Glutamatergic neuron (in vitro differentiated cells): ENCODE measurements around the gene TPH1. TPM values are rescaled to one million over a fixed set of nuclear protein-coding genes. Genes with fewer than 3 reads are reported as not detected.

Source experiments
- DNase-seq: peaks from one replicate; pipeline ENCODE4 v3.0.0; 2022
- H3K27ac Mint-ChIP-seq: one replicate; pipeline ENCODE4 v1.8.0; 2020; ENCODE audit warnings: mild to moderate bottlenecking, mixed read lengths, inconsistent platforms; ENCODE audit not compliant: unreplicated experiment
- H3K27me3 Mint-ChIP-seq: one replicate; pipeline ENCODE4 v1.8.0; 2020; ENCODE audit warnings: mild to moderate bottlenecking, moderate library complexity, mixed read lengths, inconsistent platforms; ENCODE audit not compliant: unreplicated experiment
- H3K36me3 Mint-ChIP-seq: one replicate; pipeline ENCODE4 v1.8.0; 2020; ENCODE audit warnings: mild to moderate bottlenecking, mixed read lengths, inconsistent platforms; ENCODE audit not compliant: unreplicated experiment
- H3K4me1 Mint-ChIP-seq: one replicate; pipeline ENCODE4 v1.8.0; 2020; ENCODE audit warnings: mild to moderate bottlenecking, low read depth, mixed read lengths, inconsistent platforms; ENCODE audit not compliant: unreplicated experiment
- H3K4me3 Mint-ChIP-seq: one replicate; pipeline ENCODE4 v1.8.0; 2020; ENCODE audit warnings: mild to moderate bottlenecking, mixed read lengths, inconsistent platforms; ENCODE audit not compliant: unreplicated experiment
- H3K9me3 Mint-ChIP-seq: one replicate; pipeline ENCODE4 v1.8.0; 2020; ENCODE audit warnings: mild to moderate bottlenecking, moderate library complexity, mixed read lengths, inconsistent platforms; ENCODE audit not compliant: unreplicated experiment
- total RNA-seq: library from RNA; stranded (reverse); fragmentation: NEBNext Ultra II Directional; extraction: Animal tissue kit (Norgen Biotek cat#: 25700); gene quantifications from one replicate; pipeline ENCODE4 v1.2.1, GENCODE V29; 2021; ENCODE audit not compliant: unreplicated experiment
- TF ChIP-seq, protein P1 (sequence below): fragments of 200-600 bp; sonication (generic); IDR thresholded peaks from one replicate; pipeline ENCODE4 v1.5.0; 2021; ENCODE audit not compliant: partially characterized antibody, unreplicated experiment

TPH1 gene
- total RNA-seq, 1 donor from 2014 or later = 0.83 TPM

DNA sequence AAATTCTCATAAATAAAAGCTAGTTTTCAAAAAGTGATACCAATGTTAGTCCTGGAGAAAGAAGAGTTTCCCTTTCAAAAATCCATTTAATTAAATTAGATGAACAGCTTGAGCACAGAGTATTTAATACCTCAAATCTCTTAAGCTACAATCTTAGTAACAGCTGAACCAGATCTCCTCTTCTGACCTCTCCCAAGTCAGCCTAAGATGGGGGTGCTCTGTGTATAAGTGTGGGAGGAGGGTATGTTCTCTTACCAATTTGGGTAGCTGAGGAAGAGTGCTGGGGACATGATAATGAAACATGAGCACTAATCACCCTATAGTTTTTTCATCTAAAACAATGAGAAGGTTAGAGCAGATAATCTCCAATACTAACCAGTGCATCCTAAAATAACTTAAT is 9.6 kb downstream of the TPH1 start:
- H3K27me3 Mint-ChIP-seq = no peaks in the 10 kb centered on the region
- no peaks in the 10 kb centered on the region for H3K9me3 Mint-ChIP-seq
- H3K36me3 Mint-ChIP-seq = no peaks in the 10 kb centered on the region
- no peaks in the 10 kb centered on the region for H3K4me1 Mint-ChIP-seq
- DNase-seq = no peak
- TF ChIP-seq, protein P1, sequence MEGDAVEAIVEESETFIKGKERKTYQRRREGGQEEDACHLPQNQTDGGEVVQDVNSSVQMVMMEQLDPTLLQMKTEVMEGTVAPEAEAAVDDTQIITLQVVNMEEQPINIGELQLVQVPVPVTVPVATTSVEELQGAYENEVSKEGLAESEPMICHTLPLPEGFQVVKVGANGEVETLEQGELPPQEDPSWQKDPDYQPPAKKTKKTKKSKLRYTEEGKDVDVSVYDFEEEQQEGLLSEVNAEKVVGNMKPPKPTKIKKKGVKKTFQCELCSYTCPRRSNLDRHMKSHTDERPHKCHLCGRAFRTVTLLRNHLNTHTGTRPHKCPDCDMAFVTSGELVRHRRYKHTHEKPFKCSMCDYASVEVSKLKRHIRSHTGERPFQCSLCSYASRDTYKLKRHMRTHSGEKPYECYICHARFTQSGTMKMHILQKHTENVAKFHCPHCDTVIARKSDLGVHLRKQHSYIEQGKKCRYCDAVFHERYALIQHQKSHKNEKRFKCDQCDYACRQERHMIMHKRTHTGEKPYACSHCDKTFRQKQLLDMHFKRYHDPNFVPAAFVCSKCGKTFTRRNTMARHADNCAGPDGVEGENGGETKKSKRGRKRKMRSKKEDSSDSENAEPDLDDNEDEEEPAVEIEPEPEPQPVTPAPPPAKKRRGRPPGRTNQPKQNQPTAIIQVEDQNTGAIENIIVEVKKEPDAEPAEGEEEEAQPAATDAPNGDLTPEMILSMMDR = no peak
- H3K27ac Mint-ChIP-seq = no peak overlapping the region
- H3K4me3 Mint-ChIP-seq = no peak overlapping the region

DNA sequence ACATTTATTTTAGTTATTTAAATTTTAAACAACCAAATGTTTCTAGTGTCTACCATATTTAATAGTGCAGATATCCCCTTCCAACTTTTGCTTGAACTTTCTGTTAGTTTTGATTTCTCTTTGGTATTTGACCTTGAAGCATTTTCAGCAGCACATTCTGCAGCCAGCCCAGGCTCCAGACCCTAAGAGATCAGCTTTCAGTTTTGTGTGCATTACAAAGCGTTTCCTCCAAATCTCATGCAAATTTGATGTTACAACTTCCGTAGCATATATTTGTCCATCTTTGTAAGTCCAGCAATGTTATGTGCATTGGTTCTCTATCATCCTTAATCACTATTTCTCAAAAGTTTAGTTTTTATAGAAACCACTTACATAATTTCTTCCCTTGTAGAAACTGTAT is 18.6 kb downstream of the TPH1 start:
- H3K9me3 Mint-ChIP-seq = no peaks in the 10 kb centered on the region
- H3K4me3 Mint-ChIP-seq = no peak overlapping the region
- H3K36me3 Mint-ChIP-seq = no peaks in the 10 kb centered on the region
- H3K27me3 Mint-ChIP-seq = peaks cover 6% of the 10 kb centered on the region
- H3K27ac Mint-ChIP-seq = no peak overlapping the region
- TF ChIP-seq, protein P1 = no peak
- H3K4me1 Mint-ChIP-seq = no peaks in the 10 kb centered on the region
- no peak for DNase-seq

DNA sequence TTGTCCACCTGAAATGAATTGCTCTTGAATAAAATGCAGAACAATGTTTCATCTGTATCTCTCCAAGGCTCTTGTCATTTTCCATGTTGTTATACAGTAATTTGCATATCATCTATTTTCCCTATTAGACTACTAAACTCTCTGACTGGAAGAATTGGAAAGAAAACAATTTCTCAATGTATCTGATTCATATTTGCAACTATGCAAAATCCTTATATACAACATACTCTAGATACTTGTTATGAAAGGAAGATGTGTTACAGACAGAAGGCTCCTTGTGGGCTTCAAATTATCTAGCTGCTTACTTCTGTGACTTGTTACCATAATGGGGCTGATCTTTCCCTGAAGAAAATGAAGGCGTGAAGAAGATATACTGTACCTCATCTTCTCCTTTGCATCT is 23.6 kb downstream of the TPH1 start:
- TF ChIP-seq, protein P1 = no peak
- DNase-seq = no peak
- Mint-ChIP-seq H3K36me3 (no peaks in the 10 kb centered on the region), H3K27ac (no peak overlapping the region), H3K9me3 (no peaks in the 10 kb centered on the region), H3K4me3 (no peak overlapping the region), H3K4me1 (no peaks in the 10 kb centered on the region), H3K27me3 (peaks cover 4% of the 10 kb centered on the region)

DNA sequence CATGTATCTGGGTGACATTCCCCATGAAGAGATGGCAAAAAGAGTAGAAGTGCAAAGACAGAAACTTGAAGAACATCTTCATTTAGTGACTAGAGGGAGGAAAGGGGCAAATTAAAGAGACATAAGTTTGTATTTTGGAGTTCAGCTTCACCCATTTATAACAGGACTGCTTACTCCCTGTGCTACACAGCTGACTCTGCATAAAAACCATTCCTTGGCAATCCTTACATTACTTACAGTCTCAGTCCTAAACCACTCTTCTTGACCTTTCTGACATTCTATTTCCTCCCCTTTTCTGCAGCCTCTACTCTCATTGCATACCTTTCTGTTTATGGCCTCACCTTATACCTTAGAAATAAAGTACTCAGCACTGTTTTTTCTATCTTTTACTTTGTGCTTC is 26.4 kb downstream of the TPH1 start:
- Mint-ChIP-seq H3K27me3 (peaks cover 2% of the 10 kb centered on the region), H3K36me3 (no peaks in the 10 kb centered on the region), H3K27ac (no peak overlapping the region), H3K4me1 (peaks cover 5% of the 10 kb centered on the region), H3K9me3 (no peaks in the 10 kb centered on the region), H3K4me3 (no peak overlapping the region)
- DNase-seq = no peak
- TF ChIP-seq, protein P1 = no peak

DNA sequence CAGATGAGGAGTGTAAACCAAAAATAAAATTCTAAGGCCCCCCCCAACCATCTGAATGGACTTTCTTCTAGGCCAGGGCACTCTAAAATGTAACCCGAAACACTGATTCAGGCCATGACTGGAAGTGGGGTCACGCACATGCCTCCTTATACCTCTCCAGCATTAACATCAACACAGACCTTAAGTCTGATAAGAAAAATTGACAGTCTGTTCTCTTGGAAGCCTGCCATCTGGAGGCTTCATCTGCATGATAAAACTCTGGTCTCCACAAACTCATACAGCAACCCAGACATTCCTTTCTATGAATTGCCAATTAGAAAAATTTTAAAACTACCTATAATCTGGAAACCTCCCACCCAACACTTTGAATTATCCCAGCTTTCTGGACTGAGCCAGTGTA is 29.3 kb downstream of the TPH1 start:
- H3K36me3 Mint-ChIP-seq = no peaks in the 10 kb centered on the region
- H3K4me3 Mint-ChIP-seq = no peak overlapping the region
- H3K9me3 Mint-ChIP-seq = peaks cover 2% of the 10 kb centered on the region
- no peak for DNase-seq
- H3K27ac Mint-ChIP-seq = no peak overlapping the region
- H3K4me1 Mint-ChIP-seq = peaks cover 12% of the 10 kb centered on the region
- H3K27me3 Mint-ChIP-seq = peaks cover 2% of the 10 kb centered on the region
- TF ChIP-seq, protein P1 = no peak
